CD4-positive, alpha-beta T cell (primary cell): Measurements from ENCODE around the gene SP140L. TPM values are rescaled to one million over a fixed set of nuclear protein-coding genes. Genes with fewer than 3 reads are reported as not detected.

Source experiments
- ATAC-seq: fragments of 200-7000 bp; cut with Tn5 transposase; one replicate; pipeline ENCODE4 v1.10.0; 2022; ENCODE audit warnings: mild to moderate bottlenecking; ENCODE audit not compliant: poor library complexity
- CTCF ChIA-PET: fragments of 350-600 bp; sonication (Branson Sonifier 250); formaldehyde crosslinking; loops from one replicate; lab custom pipeline; 2021; ENCODE audit warnings: antibody characterized with exemption, inconsistent platforms; lab: Charles Lee
- POLR2A ChIA-PET: fragments of 350-600 bp; sonication (Branson Sonifier 250); formaldehyde crosslinking; loops from one replicate; lab custom pipeline; 2021; ENCODE audit warnings: antibody characterized with exemption, inconsistent platforms; lab: Charles Lee
- DNase-seq, 14 experiments: peaks; one replicate each; pipeline ENCODE4 v3.0.0-alpha.2; 2013 to 2020; ENCODE audit warnings: mixed read lengths in 2 of 14
- H3K27ac ChIP-seq, 2 donors: one replicate each; pipeline versions ENCODE4 v1.5.1 to v1.7.0; 2013; ENCODE audit warnings: low read length in 2 of 2, low read depth in 1 of 2, mild to moderate bottlenecking in 1 of 2
- H3K27me3 ChIP-seq, 2 experiments: 1 replicate in 1 of 2; 2 replicates in 1 of 2; pipeline versions ENCODE4 v1.6.1 to v1.7.0; 2013; ENCODE audit warnings: low read length in 2 of 2, control low read depth in 1 of 2, mild to moderate bottlenecking in 1 of 2, moderate library complexity in 1 of 2; ENCODE audit not compliant: insufficient read depth in 2 of 2, control insufficient read depth in 1 of 2
- H3K36me3 ChIP-seq: one replicate; pipeline ENCODE4 v1.6.1; 2013; ENCODE audit warnings: low read length, control low read depth; ENCODE audit not compliant: insufficient read depth
- H3K4me1 ChIP-seq: one replicate; pipeline ENCODE4 v1.6.1; 2013; ENCODE audit warnings: low read length, control low read depth; ENCODE audit not compliant: insufficient read depth
- H3K4me3 ChIP-seq: one replicate; pipeline ENCODE4 v1.5.1; 2013; ENCODE audit warnings: mild to moderate bottlenecking, low read length, moderate library complexity
- H3K9me3 ChIP-seq, 2 experiments: 1 replicate in 1 of 2; 2 replicates in 1 of 2; pipeline versions ENCODE4 v1.6.1 to v1.7.0; 2013; ENCODE audit warnings: low read length in 2 of 2, mild to moderate bottlenecking in 2 of 2, control low read depth in 1 of 2, moderate library complexity in 1 of 2; ENCODE audit not compliant: control insufficient read depth in 1 of 2, insufficient read depth in 1 of 2
- H3K27ac Mint-ChIP-seq: one replicate; pipeline ENCODE4 v1.8.0; 2020; ENCODE audit warnings: mixed read lengths
- H3K27me3 Mint-ChIP-seq: one replicate; pipeline ENCODE4 v1.8.0; 2021; ENCODE audit warnings: mixed read lengths
- H3K36me3 Mint-ChIP-seq: one replicate; pipeline ENCODE4 v1.8.0; 2021; ENCODE audit warnings: low read depth, mixed read lengths
- H3K4me1 Mint-ChIP-seq: one replicate; pipeline ENCODE4 v1.8.0; 2021; ENCODE audit warnings: low read depth, mixed read lengths
- H3K4me3 Mint-ChIP-seq: one replicate; pipeline ENCODE4 v1.8.0; 2020; ENCODE audit warnings: mild to moderate bottlenecking, mixed read lengths
- H3K9me3 Mint-ChIP-seq: one replicate; pipeline ENCODE4 v1.8.0; 2020; ENCODE audit warnings: mixed read lengths
- intact Hi-C, 2 experiments: fragments of 100-400 bp; cut with DNase I in 1 of 2; cut with micrococcal nuclease in 1 of 2; formaldehyde crosslinking; loops; one replicate each; pipeline versions ENCODE4 v1.15.1 to v1.9.0; 2023 to 2025; cut with DNase I, micrococcal nuclease
- total RNA-seq, 174 experiments: library from RNA in 2 of 174; stranded (reverse) in 2 of 174; gene quantifications; one replicate each; pipeline ENCODE4 v1.2.3 and lab custom pipeline; 2021 to 2026
- TF ChIP-seq, protein P1 (sequence below): fragments of 200-600 bp; IDR thresholded peaks from one replicate; pipeline ENCODE4 v1.8.0; 2022; ENCODE audit warnings: antibody characterized with exemption, mild to moderate bottlenecking

Gene SP140L
- total RNA-seq, 2 experiments from 2014 or later = 55.3 to 64.1 TPM

DNA sequence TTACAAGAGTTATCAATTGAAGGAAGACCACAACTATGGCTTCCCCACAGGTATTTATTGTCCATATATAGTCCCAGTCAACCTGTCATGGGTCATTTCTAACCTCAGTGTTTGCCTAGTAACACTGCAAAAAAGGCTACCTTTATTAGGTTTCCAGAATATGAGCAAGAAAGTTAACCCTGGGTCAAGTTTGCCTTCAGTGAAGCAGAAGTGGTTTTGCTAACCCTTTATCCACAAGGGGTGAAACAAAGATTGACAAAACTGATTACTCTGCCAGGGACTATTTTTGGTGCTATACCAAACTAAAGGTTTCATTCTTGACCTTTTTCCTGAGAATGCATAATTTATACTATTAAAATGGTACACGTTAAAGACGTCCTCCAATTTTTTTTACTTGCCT is 117.8 kb downstream of the SP140L start:
- no peaks in the 10 kb centered on the region for H3K9me3 Mint-ChIP-seq
- no peak for DNase-seq
- H3K4me3 Mint-ChIP-seq = no peak overlapping the region
- Histone ChIP-seq H3K4me1 (peaks cover 33% of the 10 kb centered on the region), H3K36me3 (peaks cover 70% of the 10 kb centered on the region), H3K27me3 (no peaks in the 10 kb centered on the region), H3K9me3 (no peaks in the 10 kb centered on the region), H3K27ac (no peak overlapping the region), H3K4me3 (no peak overlapping the region)
- H3K36me3 Mint-ChIP-seq = peaks cover 87% of the 10 kb centered on the region
- ChIA-PET CTCF (no interaction called here), POLR2A (interaction anchor here (0.6 kb wide), 1 partner anchor 14 kb away, joined by 3 read pairs; no protein-coding TSS in a partner anchor)
- H3K27me3 Mint-ChIP-seq = no peaks in the 10 kb centered on the region
- TF ChIP-seq, protein P1, sequence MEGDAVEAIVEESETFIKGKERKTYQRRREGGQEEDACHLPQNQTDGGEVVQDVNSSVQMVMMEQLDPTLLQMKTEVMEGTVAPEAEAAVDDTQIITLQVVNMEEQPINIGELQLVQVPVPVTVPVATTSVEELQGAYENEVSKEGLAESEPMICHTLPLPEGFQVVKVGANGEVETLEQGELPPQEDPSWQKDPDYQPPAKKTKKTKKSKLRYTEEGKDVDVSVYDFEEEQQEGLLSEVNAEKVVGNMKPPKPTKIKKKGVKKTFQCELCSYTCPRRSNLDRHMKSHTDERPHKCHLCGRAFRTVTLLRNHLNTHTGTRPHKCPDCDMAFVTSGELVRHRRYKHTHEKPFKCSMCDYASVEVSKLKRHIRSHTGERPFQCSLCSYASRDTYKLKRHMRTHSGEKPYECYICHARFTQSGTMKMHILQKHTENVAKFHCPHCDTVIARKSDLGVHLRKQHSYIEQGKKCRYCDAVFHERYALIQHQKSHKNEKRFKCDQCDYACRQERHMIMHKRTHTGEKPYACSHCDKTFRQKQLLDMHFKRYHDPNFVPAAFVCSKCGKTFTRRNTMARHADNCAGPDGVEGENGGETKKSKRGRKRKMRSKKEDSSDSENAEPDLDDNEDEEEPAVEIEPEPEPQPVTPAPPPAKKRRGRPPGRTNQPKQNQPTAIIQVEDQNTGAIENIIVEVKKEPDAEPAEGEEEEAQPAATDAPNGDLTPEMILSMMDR = no peak
- peaks cover 68% of the 10 kb centered on the region for H3K4me1 Mint-ChIP-seq
- H3K27ac Mint-ChIP-seq = peak overlapping the region; percentile 8
- intact Hi-C loops = loop anchor here in 1 of 2 experiments (5.0 kb wide), 1 partner anchor 33 kb away; no protein-coding TSS in a partner anchor
- no peak for ATAC-seq

DNA sequence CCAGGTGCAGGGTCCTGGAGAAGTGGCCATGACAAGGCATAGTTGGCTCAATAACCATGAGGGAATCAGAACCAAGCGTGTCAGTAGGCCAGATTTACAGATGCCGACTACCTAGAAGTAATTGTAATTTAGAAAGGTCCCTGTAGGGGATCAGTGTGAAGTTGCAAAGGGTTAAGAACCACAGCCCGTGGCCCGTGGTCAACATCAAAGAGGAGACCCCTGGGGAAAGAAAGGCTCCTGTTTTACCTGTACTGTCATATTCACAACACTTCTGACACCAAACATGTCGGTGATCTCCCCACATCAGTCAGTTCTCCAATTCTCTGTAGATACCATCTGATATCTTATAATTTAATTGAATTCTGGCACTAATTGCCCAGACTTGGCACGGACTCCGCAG is 120.0 kb downstream of the SP140L start:
- no peaks in the 10 kb centered on the region for H3K27me3 Mint-ChIP-seq
- no peaks in the 10 kb centered on the region for H3K9me3 Mint-ChIP-seq
- ChIA-PET POLR2A (interaction anchor here (0.7 to 1.5 kb wide), 4 partner anchors 10 to 227 kb away, joined by 3 to 5 read pairs (median 4); partner anchors contain the start of gene SP110), CTCF (no interaction called here)
- peak overlapping the region; percentile 14 to 41 for H3K27ac ChIP-seq
- DNase-seq (no peak), ATAC-seq (no peak)
- no peaks in the 10 kb centered on the region for H3K27me3 ChIP-seq
- peaks cover 33% of the 10 kb centered on the region for H3K4me1 ChIP-seq
- H3K4me3 ChIP-seq = no peak overlapping the region
- H3K36me3 Mint-ChIP-seq = peaks cover 95% of the 10 kb centered on the region
- TF ChIP-seq, protein P1 = no peak
- peak overlapping the region; percentile 75 for H3K27ac Mint-ChIP-seq
- peaks cover 89% of the 10 kb centered on the region for H3K36me3 ChIP-seq
- no peaks in the 10 kb centered on the region for H3K9me3 ChIP-seq
- H3K4me3 Mint-ChIP-seq = no peak overlapping the region
- intact Hi-C loops = loop anchor here in 1 of 2 experiments (5.0 kb wide), 1 partner anchor 35 kb away; no protein-coding TSS in a partner anchor
- peaks cover 66% of the 10 kb centered on the region for H3K4me1 Mint-ChIP-seq

DNA sequence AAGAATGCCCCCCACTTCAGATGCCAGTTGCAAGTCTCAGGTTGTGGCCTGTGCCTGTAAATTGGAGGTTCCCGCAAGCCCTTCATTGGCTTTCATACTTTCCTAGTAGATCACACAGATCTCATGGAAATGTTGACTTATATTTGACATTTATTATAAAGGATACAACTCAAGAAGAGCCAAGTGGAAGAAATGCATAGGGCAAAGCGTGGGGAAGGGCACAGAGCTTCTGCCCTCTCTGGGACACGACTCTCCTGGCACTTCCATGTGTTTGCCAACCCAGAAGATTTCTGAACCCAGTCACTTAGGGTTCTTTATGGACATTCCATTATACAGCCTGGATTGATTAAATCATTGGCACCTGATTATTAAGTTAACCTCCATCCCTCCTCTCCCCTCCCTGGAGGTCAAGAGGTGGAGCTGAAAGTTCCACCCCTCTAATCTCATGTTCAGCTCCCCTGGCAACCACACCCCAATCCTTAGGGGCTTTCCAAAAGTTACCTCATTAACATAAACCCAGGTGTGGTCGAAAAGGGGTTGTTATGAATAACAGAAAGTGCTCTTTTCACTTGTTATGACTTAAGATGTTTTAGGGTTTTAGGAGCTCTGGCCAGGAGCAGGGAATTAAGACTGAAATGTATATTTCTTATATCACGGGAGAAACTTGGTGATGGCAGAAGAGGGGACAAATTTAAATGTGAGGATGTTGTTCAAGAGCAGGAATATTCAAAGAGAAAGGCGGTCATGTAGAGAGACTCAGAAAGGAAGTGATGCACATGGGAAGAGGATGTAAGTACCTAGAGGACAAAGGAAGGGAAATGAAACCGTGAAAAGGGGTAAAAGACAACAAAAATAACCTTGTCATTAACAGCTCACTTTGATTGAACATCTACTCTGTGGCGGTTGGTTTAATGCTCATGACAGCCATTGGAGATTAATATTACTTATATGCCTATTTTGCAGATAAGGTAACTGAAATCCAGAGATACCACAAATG is 120.8 kb downstream of the SP140L start:
- peaks cover 95% of the 10 kb centered on the region for H3K36me3 ChIP-seq
- no peak overlapping the region for H3K4me3 ChIP-seq
- Mint-ChIP-seq H3K27ac (peak overlapping the region; percentile 75), H3K27me3 (no peaks in the 10 kb centered on the region), H3K4me1 (peaks cover 60% of the 10 kb centered on the region), H3K9me3 (no peaks in the 10 kb centered on the region), H3K4me3 (peak overlapping the region; percentile 3), H3K36me3 (peaks cover 97% of the 10 kb centered on the region)
- ChIA-PET POLR2A (interaction anchor here (0.6 to 1.5 kb wide), 6 partner anchors 19 to 291 kb away, joined by 3 to 5 read pairs (median 3); partner anchors contain the start of gene SP110), CTCF (no interaction called here)
- DNase-seq = peak in 3 of 14 experiments; percentile 62 to 69 (median 66)
- intact Hi-C loops = loop anchor here in 1 of 2 experiments (5.0 kb wide), 1 partner anchor 35 kb away; no protein-coding TSS in a partner anchor
- H3K9me3 ChIP-seq = no peaks in the 10 kb centered on the region
- H3K27me3 ChIP-seq = no peaks in the 10 kb centered on the region
- peaks cover 33% of the 10 kb centered on the region for H3K4me1 ChIP-seq
- H3K27ac ChIP-seq = peak overlapping the region; percentile 41 to 42
- peak; percentile 86 for ATAC-seq
- TF ChIP-seq, protein P1 = no peak
